NCI-H146 treated with DMSO at 0.1 percent for 48 hours (cell line): ENCODE data around the gene PEAK3.
"Not testable (repeated sequence)": the region's sequence is repeated elsewhere in the genome, so short reads cannot be mapped to it uniquely, and the experiment has no call there.

Experiments
- DNase-seq: peaks from one replicate; lab custom pipeline; 2025; ENCODE audit not compliant: unreplicated experiment; lab: John Stamatoyannopoulos, UW

The PEAK3 gene

DNA sequence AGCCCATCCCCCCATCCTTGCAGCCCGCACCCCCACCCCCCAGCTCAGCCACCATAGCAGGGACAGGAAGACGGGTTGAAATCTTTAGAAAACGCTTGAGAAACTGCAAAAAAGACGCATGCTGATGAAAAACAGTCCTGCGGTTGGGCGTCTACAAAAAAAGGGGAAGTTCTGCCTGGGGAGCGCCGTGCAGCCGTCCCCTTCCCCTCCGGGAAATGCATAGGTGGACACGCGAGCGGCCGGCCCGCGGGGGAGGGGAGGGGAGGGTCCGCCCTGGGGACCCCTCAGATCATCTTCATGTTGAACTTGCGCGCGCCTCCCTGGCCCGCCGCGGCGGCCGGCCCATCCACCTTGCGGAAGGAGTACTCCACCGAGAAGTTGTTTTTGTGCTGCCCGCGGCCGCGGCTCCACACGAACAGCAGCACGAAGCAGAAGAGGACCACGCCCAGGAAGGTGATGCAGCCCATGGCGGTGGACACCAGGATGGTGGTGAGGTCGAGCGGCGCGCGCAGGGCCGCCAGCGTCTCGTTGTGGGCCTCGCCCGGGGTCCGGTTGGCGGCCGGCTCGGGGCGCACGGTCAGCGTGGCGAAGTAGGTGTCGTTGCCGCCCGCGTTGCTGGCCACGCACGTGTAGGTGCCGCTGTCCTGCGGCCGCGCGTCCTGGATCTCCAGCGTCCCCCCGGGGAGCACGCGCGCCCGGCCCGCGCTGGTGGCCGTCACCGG is 7.9 kb upstream of the PEAK3 start:
- DNase-seq: peak; percentile 9

DNA sequence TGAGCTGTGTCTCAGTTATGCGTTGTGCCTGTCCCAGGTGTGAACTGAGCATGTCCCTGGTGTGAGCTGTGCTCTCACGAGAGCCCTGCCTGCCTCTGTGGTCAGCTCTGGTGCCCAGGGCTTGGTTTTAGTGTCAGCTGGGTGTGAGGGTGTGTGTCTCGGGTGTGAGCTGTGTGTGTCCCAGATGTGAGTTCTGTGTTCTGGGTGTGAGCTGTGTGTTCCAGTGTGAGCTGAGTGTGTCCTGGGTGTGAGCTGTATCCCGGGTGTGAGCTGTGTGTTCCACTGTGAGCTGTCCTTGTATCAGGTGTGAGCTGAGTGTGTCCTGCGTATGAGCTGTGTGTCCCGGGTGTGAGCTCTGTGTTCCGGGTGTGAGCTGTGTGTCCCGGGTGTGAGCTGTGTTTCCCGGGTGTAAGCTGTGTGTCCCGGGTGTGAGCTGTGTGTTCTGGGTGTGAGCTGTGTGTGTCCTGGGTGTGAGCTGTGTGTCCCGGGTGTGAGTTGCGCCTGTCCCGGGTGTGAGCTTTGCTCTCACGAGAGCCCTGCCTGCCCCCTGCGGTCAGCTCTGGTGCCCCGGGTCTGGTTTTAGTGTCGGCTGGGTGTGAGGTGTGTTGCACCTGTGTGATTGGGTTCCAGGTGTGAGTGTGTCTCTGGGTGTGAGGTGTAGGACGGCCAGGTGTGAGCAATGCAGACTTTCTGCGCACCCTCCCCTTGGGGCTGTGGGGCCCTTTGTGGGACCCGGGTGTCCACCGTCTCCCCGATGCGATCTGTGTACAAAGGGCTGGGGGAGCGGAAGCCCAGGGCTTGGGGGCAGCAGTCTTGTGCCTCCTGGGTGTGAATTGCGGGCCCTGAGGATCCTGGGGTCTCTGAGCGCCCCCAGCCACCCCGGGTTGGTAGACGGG is 7.1 kb upstream of the PEAK3 start:
- no peak for DNase-seq

DNA sequence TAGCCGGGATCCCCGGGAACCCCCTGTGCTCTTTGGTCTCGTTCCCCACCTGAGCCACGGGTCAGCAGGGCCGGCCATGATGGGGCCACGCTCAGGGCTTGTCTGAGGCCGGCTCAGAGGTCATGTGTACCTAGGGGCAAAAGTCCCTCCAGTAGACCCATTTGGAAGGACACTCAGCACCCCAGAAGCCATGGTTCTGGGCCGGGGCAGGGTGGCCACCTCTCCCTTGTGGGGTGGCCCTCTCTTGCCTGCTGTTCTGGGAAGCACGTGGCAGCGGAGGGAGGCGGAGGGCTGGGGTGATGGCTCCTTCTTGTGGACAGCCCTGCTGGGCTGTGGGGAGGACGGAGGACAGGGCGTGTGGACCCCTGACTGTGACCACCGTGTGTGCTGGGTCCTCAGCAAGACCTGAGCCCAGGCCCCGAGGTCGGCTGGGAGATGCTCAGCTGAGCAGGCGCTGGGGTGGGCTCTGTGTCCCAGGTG is 6.4 kb upstream of the PEAK3 start:
- no peak for DNase-seq

DNA sequence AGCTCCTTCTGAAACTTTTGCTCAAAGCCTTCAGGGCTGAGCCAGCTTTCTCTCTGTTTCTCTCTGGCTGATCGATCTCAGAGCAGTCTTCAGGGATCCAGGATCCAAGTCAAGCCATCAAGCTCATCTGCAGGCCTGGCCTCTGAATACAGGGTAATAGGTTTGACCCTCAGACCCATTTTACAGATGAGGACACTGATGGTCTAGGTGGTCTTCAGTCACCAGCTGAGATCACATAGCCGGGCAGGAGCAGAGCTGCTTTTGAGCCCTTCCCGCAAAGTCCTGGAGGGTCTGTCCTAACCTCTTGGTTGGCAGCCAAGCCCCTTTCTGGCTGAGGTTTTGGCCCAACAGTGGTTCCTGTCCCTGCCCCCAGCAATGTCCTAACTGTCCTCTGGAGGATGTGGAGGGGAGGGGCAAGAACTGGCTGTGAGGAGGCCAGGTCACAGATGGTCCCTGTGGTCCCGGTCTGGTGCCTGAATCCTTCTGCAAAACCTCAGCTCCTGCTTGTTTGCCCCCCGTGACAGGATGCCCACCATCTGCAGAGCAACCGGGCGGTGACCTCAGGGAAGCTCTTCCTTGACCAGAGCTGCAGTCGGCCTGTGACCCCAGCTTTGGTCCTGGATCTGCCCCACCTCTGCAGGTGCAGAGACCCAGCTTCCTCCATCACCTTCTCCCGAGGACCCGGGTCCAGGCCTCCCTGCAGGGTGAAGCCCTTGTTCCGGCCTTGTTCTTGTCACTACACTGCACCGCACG is 5.8 kb upstream of the PEAK3 start:
- no peak for DNase-seq

DNA sequence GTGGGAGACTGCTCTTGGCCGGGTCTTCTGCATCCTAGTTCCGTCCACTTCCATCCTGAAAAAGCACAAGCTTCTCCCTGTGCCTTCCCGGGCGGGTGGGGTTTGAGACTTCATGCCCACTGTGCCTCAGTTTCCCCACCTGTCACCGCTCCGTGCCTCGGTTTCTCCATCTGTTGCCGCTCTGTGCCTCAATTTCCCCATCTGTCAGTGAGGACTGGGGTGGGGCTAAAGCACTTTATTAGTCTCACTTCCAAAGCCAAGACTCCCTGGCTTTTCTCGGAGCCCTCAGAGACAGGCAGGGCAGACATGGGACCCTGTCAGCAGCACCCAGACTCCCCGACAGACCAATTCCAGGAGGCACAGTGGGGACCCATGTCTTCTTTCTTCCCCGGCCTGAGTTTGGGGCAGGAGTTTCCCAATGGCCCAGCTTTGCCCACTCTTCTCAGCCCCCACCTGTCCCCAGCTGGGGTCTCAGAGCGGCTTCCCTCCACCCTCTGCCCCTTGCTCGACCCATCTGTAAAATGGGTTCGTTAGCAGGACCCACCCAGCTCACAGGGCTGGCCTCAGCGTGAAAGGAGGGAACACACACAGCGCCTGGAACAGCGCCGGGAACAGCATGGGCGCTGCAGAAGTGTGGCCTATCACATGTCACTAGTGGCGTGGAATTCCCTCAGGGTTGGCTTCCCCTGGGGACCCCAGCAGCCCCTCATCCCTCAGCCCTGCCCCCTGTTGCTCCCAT is 4.6 kb upstream of the PEAK3 start:
- DNase-seq: no peak

DNA sequence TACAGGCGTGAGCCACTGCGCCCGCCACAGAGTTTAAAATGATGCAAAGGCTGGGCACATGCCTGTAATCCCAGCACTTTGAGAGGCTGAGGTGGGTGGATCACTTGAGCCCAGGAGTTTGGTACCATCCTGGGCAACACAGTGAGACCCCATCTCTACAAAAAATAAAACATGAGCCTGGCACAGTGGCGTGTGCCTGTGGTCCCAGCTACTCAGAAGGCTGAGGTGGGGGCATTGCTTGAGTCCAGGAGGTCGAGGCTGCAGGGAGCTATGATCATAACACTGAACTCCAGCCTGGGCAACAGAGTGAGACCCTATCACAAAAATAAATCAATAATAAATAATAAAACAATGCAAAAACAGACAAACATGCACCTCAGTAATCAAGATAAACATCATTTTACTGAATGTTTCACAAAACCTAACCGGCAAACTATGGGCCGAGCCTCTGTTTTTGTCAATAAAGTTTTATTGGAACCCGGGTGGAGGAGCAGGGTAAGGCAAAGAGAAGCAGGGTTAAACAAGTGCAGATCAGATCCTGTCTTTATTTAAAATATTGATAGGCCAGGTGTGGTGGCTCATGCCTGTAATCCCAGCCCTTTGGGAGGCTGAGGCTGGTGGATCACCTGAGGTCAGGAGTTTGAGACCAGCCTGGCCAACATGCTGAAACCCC is 2.0 kb upstream of the PEAK3 start:
- no peak for DNase-seq

DNA sequence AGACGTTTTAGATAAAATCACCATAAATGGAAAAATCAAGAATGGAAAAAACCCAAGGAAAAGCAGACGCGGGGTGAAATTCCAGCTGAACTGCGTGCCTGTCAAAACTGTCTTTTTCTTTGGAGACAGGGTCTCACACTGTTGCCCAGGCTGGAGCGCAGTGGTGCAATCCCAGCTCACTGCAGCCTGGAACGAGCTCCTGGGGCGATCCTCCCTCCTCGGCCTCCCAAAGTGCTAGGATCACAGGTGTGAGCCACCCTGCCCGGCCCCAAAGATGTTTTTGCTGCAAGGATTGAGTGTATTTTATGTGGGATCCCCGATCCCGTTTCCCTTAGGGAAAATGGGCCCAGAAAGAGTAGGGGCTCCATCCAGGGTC is 875 bp upstream of the PEAK3 start:
- no peak for DNase-seq

DNA sequence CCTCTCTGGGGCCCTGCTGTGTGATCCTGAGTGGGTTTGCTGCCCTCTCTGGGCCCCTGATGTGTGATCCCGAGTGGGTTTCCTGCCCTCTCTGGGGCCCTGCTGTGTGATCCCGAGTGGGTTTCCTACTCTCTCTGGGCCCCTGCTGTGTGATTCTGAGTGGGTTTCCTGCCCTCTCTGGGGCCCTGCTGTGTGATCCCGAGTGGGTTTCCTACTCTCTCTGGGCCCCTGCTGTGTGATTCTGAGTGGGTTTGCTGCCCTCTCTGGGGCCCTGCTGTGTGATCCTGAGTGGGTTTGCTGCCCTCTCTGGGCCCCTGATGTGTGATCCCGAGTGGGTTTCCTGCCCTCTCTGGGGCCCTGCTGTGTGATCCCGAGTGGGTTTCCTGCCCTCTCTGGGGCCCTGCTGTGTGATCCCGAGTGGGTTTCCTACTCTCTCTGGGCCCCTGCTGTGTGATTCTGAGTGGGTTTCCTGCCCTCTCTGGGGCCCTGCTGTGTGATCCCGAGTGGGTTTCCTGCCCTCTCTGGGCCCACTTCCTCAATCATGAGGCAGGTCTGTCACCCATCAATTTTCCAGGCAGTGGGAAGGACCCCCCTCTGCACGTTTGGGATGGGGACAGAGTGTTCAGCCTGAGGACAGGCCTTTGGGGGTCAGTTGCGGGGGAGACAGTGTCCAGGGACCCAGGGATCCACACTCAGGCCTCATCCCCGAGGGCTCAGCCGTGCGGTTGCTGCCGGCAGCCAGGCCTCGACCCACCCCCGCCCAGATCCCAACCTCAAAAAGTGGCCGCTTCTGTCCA is 512 bp downstream of the PEAK3 start:
- not testable (repeated sequence) for DNase-seq

DNA sequence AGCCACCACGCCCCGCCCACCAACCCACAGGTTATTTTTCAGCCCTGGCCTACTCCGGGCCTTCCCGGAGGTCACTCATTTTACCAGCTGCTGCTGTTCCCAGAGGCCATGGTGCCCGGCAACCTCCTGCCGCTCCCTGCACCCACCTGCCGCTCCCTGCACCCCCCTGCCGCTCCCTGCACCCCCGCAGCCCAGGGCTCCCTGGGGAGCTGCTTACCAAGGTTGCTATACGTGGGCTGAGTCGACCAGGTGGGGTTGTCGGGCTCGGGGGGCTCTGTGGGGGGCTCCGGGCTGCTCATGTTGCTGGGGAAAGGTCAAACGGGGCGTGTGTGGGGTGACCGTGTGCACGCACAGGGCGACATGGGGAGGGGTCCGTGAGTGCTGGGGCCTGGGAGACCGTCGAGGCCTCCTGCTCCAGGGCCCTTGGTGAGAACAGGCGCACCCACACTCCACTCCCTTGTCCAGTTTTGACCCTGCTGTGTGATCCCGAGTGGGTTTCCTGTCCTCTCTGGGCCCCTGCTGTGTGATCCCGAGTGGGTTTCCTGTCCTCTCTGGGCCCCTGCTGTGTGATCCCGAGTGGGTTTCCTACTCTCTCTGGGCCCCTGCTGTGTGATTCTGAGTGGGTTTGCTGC is 1.2 kb downstream of the PEAK3 start:
- no peak for DNase-seq

DNA sequence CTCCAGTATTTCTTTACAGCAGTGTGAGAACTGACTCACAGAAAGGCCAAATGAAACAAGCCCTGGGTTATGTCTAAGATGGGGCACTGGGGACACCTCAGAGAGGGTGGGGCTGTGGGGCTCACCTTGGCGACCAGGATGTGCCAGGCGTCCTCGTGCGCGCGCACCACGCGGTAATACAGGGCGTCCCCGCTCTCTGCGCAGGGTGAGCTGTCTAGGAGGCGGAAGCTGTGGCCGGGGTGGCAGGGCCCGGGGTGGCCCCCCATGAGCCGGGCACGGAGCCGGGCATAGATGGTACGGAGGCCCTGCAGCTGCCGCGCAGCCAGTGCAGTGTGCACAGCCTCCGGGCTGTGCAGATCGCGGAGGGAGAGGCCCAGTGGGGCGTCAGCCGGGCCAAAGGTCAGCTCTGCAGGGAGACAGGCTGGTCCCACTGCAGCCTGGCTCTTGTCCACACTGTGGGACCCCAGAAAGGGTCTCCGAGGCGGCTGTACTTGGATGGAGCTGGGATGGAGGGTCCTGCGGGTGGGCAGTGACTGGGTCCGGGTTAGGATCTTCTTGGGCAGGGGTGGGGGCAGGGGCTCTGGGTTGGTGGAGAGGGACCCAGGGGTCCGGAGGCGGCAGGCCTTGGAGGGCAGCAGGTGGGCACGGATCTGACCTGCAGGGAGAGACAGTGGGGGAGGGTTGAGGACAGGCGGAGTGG is 3.4 kb downstream of the PEAK3 start:
- no peak for DNase-seq

DNA sequence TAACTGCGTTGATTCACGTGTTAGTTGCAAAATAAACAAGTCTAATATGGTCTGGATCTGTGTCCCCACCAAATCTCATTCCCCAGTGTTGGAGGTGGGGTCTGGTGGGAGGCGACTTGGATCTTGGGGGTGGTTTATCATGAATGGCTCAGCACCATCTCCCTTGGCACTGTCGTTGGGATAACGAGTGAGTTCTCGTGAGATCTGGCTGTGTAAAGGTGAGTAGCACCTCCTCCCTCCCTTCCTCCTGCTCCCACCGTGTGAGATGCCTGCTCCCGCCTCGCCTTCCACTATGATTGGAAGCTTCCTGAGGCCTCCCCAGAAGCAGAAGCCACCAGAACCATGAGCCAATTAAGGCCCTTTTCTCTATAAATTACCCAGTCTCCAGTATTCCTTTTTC is 4.8 kb downstream of the PEAK3 start:
- DNase-seq: no peak

DNA sequence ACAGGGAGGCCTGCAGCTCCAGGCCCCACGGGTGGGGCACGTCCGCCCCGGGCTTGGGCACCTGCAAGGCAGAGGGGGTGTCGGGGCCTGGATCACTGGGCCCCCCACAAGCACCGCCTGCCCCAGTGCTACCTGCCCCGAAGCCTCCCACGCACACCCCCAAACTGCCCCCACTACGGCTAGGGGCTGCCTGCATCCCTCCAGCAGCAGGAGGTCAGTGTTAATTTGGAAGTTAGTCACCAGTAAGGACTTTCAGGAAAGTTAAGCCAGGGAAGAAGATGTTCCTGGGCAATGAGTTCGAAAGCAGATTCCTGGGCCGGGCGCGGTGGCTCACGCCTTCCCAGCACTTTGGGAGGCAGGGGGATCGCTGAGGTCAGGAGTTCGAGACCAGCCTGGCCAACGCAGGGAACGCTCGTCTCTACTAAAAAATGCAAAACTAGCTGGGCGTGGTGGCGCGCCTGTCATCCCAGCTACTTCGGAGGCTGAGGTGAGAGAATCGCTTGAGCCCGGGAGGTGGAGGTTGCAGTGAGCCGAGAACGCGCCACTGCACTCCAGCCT is 5.5 kb downstream of the PEAK3 start:
- DNase-seq: no peak

DNA sequence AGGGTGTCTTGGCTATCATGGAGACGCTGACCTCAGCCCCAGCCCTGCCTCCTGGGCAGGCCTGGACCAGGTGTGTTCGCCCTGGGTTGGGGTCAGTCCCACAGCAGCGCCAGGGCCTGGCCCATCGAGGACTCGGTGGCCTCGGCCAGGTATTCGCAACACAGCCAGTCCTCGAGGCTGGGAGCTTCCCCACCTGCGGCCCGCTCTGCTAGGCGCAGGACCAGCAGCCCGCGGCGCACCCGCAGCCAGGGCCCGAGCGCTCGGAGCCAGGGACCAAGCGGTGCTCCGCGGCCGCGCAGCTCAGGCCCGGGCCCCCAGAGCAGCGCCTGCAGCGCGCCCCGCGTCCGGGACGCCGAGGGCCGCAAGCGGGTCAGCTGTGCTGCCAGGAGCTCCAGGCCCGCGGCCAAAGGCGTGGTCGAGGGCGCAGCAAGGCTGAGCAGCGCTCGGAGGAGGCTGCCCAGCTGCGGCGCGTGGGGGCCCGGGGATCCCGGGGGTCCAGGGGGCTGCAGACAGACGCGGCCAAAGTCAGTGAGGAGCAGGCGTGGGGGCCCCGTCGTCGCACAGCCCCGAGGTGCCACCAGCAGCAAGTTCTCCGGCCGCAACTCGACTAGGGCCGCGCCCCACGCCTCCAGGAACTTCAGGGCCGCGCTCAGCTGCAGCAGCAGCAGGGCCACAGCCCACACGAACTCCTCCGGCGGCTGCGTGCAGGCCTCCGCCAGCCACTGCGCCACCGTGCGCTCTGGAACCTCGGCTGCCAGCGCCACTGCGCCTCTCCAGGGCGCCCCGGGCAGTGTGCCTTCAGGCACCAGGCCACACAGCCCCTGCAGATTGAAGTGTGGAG is 6.2 kb downstream of the PEAK3 start:
- DNase-seq: no peak

DNA sequence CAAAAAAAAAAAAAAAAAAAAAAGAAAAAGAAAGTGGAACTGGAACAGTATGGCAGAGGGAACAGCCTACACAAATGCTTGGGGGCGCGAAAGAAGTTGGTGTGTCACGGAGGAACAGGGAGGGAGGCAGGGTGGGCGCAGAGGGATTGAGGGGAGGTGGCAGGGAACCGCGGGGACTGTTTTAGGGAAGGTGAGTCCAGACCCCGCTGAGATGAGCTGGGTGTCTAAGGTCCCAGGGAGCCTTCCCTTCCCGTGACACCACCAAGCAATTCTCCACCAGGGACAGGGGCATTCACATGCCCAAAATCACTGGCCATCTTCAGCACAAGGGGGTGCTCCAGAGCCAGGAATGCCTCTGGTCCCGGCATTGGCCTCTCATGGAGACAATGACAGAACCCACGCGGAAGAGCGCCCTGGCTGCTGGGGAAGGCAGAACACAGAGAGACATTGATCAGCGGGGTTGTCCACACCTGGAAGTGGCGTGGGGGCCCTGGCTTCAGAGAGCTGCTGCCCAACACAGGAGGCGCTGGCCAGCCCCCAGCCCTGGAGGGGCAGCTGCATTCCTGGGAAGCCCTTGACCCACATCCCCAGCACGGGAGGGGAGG is 6.9 kb downstream of the PEAK3 start:
- DNase-seq: no peak

DNA sequence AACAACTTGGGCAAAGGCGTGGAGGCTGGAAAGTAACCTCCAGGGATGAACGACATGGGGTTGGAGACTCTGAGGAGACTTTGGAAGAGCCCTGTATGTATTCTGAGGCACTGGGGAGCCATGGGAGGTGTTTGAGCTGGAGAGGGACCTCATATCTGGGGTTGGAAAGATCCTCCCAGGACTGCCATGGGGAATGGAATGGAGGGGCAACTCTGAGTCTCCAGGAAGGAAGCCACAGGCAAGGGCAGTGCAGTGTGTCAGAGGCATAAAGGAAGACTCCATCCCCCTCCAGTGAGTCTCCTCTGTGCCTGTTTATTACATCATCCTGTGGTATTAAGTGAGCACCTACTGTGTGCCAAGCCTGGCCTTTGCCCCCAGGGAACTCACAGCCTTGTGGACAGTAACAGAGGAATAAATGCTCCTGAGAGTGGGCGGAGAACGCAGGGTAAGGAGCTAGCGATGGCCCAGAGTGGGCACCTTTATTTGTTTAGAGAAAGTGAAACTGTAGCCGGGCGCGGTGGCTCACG is 7.7 kb downstream of the PEAK3 start:
- DNase-seq: no peak

DNA sequence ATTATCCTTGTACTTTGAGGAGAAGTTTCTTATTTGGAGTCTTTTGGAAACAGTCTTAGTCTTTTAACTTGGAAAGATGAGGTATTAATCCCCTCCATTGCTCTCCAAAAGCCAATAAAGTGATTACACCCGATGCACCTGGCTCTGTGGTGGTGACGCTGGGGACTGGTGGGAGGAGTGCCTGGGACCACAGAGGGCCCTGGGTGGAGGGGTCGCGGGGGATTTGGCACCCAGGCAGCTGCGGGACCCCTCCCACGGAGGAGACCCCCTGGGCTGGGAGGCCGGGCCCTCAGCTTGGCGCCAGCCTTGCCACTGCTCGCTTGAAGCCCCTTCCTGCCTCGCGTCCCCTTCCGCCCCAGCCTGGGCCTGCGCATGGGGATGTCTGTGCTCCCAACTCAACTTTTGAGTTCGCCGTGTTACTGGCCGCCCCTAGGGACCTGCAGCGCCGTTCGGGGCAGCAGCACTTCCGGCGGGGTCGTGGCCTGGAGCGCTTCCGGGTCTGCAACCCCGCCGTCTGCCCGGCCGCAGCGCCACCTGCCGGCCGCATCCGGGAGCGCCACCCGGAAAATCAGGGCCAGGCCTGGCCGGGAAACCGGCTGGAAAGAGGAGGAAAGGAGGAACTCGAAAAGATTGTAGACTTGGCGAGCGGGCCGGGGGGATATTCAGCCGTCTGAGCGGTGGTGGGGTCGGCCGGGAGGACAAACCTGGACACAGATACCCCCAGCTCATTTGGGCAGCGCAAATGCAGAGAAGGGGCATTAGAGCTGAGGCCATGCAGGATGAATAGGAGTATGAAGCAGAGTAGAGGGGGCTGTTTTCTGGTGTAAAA is 8.4 kb downstream of the PEAK3 start:
- DNase-seq: no peak
